ENCODE data around the gene CNPPD1. TPM values are rescaled to one million over a fixed set of nuclear protein-coding genes. Genes with fewer than 3 reads are reported as not detected.
A peak's percentile ranks its signal among the peaks of the same experiment; 100 is the strongest.

The CNPPD1 gene
- 68.2 TPM for total RNA-seq
- polyA plus RNA-seq: 100 to 1,000 TPM; 100 to 143 (median 113) TPM

DNA sequence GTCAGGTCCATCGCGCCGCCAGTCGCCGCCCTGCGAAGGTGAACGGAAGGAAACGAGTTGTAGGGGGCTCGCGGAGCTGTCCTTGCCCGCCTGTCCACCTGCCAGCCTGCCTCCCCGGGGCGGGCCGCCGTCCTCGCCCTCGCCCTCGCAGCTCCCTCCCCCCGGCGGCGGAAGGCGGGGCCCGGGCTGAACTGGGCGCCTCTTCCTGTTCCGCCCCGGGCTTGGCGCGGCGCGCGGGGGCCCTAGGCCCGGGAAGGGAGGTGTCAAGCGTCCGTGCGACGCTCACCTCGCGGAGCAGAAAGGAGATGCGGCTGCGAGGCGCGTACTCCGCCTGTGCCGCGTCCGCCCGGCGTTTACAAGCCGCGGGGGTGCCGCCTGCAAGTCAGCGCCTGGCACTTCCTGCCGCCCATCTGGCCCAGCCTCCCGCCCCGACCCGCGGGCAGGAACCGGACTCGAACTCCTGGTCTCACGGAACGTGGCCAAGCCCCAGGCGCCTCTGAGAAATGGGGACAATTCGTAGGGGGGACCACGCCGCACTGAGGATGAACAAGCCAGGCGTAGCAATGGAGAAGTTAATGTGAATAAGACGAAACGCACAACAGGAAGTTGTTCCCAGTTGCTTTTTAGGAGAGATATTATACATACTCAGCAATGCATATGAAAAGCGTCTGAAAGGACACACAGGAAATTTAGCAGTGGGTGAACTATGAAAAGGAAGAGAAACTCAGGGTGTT is at the start of gene CNPPD1:
CNPPD1 (minus strand) TSS at position 108 of the 734 bp plus-strand sequence; CDS start at position 11, 97 bp downstream.
- peak; percentile 79 to 82 for ATAC-seq (ENCODE audit: low read depth in 2 of 2)

DNA sequence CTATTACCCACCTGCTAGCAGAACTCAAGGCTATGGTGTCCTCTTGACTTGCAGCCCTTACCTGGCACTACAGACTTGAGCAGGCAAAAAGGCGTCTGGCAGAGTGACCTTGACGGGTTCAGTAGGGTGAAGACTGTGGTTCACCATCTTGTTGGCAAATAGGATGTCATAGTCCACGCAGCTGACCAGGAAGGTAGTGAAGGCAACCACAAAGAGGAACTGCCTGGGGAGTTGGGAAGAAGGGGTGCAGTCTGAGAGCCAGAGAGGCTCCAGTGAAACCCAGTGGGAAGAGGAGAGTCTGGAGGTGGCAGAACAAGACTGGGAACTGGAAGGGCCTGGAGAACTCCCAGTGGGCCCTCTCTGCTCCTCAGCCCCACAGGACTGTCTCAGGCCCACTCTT is 48.6 kb upstream of the CNPPD1 start:
- peaks cover 28% of the 10 kb centered on the region for H3K36me3 Mint-ChIP-seq
- peaks cover 24% of the 10 kb centered on the region for H3K4me1 ChIP-seq (ENCODE audit: control insufficient read depth, insufficient read depth, low read length, poor library complexity, severe bottlenecking)
- no peak for DNase-seq
- no peak for ATAC-seq (ENCODE audit: low read depth in 2 of 2)
- peaks cover 0 to 1% (median 0%) of the 10 kb centered on the region in 7 donors for H3K9me3 Mint-ChIP-seq
- peak overlapping the region in 2 of 4 donors; percentile 92 to 98 for H3K4me3 Mint-ChIP-seq
- H3K27me3 Mint-ChIP-seq: no peaks in the 10 kb centered on the region
- H3K27me3 ChIP-seq (ENCODE audit: control insufficient read depth, insufficient read depth, low read length): no peaks in the 10 kb centered on the region
- no peak overlapping the region for H3K27ac ChIP-seq (ENCODE audit: insufficient read depth, low read length, poor library complexity, severe bottlenecking)
- H3K9me3 ChIP-seq (ENCODE audit: control insufficient read depth in 2 of 2, low read length in 2 of 2): no peaks in the 10 kb centered on the region
- peaks cover 56% of the 10 kb centered on the region for H3K36me3 ChIP-seq (ENCODE audit: control insufficient read depth, insufficient read depth, low read length)
- no peak overlapping the region for H3K27ac Mint-ChIP-seq
- H3K4me3 ChIP-seq (ENCODE audit: low read depth, low read length): no peak overlapping the region
- H3K4me1 Mint-ChIP-seq: peaks cover 11 to 42% (median 27%) of the 10 kb centered on the region in 4 donors

More for the DNA sequence above, at the start of gene CNPPD1:
- Histone ChIP-seq H3K4me3 (ENCODE audit: low read depth, low read length) (peak within 1 kb of the TSS; percentile 86), H3K27ac (ENCODE audit: insufficient read depth, low read length, poor library complexity, severe bottlenecking) (peak within 1 kb of the TSS; percentile 98), H3K36me3 (ENCODE audit: control insufficient read depth, insufficient read depth, low read length) (peaks cover 54% of the 10 kb centered on the region), H3K27me3 (ENCODE audit: control insufficient read depth, insufficient read depth, low read length) (no peaks in the 10 kb centered on the region), H3K9me3 (ENCODE audit: control insufficient read depth in 2 of 2, low read length in 2 of 2) (no peaks in the 10 kb centered on the region), H3K4me1 (ENCODE audit: control insufficient read depth, insufficient read depth, low read length, poor library complexity, severe bottlenecking) (peaks cover 62% of the 10 kb centered on the region)
- Mint-ChIP-seq H3K4me1 (peaks cover 13 to 77% (median 55%) of the 10 kb centered on the region in 4 donors), H3K27ac (peak within 1 kb of the TSS; percentile 99), H3K36me3 (peaks cover 26% of the 10 kb centered on the region), H3K27me3 (peaks cover 11% of the 10 kb centered on the region), H3K9me3 (no peaks in the 10 kb centered on the region), H3K4me3 (peak within 1 kb of the TSS; percentile 89 to 99 (median 94))
- peak; percentile 84 to 97 (median 89) for DNase-seq

DNA sequence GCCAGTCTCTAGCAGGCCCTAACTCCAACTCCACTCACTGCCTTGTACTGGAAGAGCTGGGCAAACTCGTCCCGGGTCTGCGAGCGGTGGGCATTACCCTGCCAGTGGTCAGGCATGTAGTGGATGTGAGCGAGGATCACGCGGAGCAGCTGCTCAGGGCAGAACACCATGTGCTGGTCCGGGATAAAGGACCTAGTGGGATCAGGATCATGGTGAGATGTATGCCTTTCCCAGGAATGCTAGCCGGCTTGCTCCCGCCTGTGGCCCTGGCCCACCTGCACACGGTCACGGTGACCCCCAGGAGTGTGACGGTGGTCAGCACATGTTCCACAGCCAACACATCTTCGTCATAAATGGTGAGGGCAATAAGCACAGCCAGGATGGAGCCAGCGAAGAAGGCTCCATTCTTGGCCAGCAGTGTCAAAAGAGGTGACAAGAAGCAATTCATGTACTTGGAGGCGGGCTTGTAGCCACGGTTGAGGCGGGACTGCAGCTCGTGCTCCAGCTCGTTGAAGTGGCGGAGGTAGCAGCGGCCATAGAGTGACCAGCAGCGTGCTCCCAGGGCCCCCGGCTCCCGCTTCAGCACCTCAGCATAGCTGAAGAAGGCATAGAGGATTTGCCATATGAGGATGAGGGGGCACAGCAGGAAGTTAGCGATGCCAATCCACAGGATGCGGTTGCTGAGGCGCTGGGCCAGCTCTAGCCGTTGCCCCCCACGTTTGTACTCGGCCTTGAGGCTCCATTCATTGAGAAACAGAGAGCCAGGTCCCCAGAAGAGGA is 47.3 kb upstream of the CNPPD1 start:
- Histone ChIP-seq H3K9me3 (ENCODE audit: control insufficient read depth in 2 of 2, low read length in 2 of 2) (no peaks in the 10 kb centered on the region), H3K4me1 (ENCODE audit: control insufficient read depth, insufficient read depth, low read length, poor library complexity, severe bottlenecking) (peaks cover 26% of the 10 kb centered on the region), H3K4me3 (ENCODE audit: low read depth, low read length) (no peak overlapping the region), H3K36me3 (ENCODE audit: control insufficient read depth, insufficient read depth, low read length) (peaks cover 59% of the 10 kb centered on the region), H3K27me3 (ENCODE audit: control insufficient read depth, insufficient read depth, low read length) (no peaks in the 10 kb centered on the region), H3K27ac (ENCODE audit: insufficient read depth, low read length, poor library complexity, severe bottlenecking) (no peak overlapping the region)
- Mint-ChIP-seq H3K36me3 (peaks cover 28% of the 10 kb centered on the region), H3K4me1 (peaks cover 11 to 37% (median 19%) of the 10 kb centered on the region in 4 donors), H3K4me3 (peak overlapping the region in 2 of 4 donors; percentile 38 to 98), H3K9me3 (peaks cover 0 to 2% (median 0%) of the 10 kb centered on the region in 7 donors), H3K27me3 (no peaks in the 10 kb centered on the region), H3K27ac (peak overlapping the region in 1 of 3 donors; percentile 52)
- DNase-seq (no peak), ATAC-seq (ENCODE audit: low read depth in 2 of 2) (no peak)

DNA sequence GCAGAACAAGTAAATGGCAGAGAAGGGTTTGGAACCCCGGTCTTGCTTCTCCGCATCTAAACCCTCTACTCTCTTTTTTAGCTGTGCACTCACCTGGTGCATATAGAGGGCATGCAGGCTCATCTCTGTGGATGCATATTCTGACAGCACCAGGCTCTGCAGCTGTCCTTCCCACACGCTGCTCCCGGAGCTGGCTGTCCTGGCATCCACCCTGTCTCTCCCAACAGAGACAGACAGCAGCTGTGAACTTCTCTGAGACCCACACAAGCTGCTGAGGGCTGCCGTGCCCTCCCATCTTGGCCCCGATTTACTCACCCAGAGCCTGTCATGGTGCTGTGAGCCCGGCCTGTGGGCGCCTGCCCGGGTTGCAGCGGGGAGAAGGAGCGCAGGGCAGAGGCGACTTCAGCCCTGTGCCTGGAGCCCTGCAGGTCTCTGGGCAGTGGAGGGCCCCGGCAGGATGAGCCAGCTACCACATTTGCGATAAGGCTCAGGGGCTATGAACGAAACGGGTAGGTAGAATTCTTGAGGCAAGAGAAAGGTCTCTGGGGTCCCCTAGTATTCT is 45.3 kb upstream of the CNPPD1 start:
- peaks cover 0 to 2% (median 0%) of the 10 kb centered on the region in 7 donors for H3K9me3 Mint-ChIP-seq
- Histone ChIP-seq H3K4me1 (ENCODE audit: control insufficient read depth, insufficient read depth, low read length, poor library complexity, severe bottlenecking) (peaks cover 23% of the 10 kb centered on the region), H3K27me3 (ENCODE audit: control insufficient read depth, insufficient read depth, low read length) (no peaks in the 10 kb centered on the region)

DNA sequence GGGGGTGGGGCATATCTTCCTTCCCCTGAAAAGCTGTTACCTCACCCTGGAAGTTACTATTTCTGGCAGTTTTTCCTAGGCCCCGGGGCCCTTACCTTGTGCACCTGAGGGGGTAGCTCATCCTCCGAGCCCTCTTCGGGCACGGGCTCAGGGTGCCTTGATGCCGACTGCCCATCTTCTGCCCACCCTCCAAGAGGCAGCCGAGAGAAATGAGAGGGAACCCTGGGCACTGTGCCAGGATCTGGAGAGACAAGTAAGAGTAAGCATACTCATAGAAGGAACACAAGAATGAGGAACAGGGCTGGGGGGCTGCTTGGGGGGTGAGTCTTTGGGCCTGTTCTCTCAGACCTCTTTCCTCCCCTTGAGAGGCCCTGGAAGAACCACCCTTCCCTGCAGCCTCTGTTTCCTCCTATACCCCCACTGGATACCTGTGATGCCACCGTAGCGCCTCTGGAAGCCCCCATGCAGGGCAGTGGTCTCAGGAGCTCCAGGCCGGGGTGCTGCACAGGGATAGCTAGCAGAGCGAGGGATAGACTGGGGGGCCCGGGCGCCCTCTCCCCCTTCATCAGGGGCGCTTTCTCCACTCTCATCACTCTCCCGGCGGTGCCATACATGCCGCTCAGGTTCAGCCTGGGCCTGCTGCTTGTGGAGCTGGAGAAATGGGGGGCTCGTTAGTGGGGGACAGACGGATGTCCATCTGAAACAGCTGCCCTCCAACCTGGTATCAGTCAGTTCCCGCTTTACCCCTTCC is 44.1 kb upstream of the CNPPD1 start:
- ATAC-seq (ENCODE audit: low read depth in 2 of 2): no peak
- H3K4me1 ChIP-seq (ENCODE audit: control insufficient read depth, insufficient read depth, low read length, poor library complexity, severe bottlenecking): peaks cover 23% of the 10 kb centered on the region
- Mint-ChIP-seq H3K36me3 (peaks cover 26% of the 10 kb centered on the region), H3K4me1 (peaks cover 9 to 31% (median 16%) of the 10 kb centered on the region in 4 donors), H3K27me3 (no peaks in the 10 kb centered on the region), H3K4me3 (peak overlapping the region in 1 of 4 donors; percentile 87), H3K27ac (no peak overlapping the region), H3K9me3 (peaks cover 0 to 2% (median 0%) of the 10 kb centered on the region in 7 donors)
- no peak overlapping the region for H3K27ac ChIP-seq (ENCODE audit: insufficient read depth, low read length, poor library complexity, severe bottlenecking)
- DNase-seq: no peak
- H3K36me3 ChIP-seq (ENCODE audit: control insufficient read depth, insufficient read depth, low read length): peaks cover 51% of the 10 kb centered on the region
- no peaks in the 10 kb centered on the region for H3K9me3 ChIP-seq (ENCODE audit: control insufficient read depth in 2 of 2, low read length in 2 of 2)
- no peak overlapping the region for H3K4me3 ChIP-seq (ENCODE audit: low read depth, low read length)
- no peaks in the 10 kb centered on the region for H3K27me3 ChIP-seq (ENCODE audit: control insufficient read depth, insufficient read depth, low read length)

More for the DNA sequence above, 45.3 kb upstream of the CNPPD1 start:
- no peaks in the 10 kb centered on the region for H3K9me3 ChIP-seq (ENCODE audit: control insufficient read depth in 2 of 2, low read length in 2 of 2)
- no peak for ATAC-seq (ENCODE audit: low read depth in 2 of 2)
- peaks cover 59% of the 10 kb centered on the region for H3K36me3 ChIP-seq (ENCODE audit: control insufficient read depth, insufficient read depth, low read length)
- no peak for DNase-seq
- Mint-ChIP-seq H3K4me3 (peak overlapping the region in 2 of 4 donors; percentile 32 to 83), H3K27ac (peak overlapping the region in 1 of 3 donors; percentile 66), H3K4me1 (peaks cover 11 to 31% (median 19%) of the 10 kb centered on the region in 4 donors), H3K36me3 (peaks cover 28% of the 10 kb centered on the region), H3K27me3 (no peaks in the 10 kb centered on the region)
- H3K27ac ChIP-seq (ENCODE audit: insufficient read depth, low read length, poor library complexity, severe bottlenecking): no peak overlapping the region
- H3K4me3 ChIP-seq (ENCODE audit: low read depth, low read length): no peak overlapping the region

DNA sequence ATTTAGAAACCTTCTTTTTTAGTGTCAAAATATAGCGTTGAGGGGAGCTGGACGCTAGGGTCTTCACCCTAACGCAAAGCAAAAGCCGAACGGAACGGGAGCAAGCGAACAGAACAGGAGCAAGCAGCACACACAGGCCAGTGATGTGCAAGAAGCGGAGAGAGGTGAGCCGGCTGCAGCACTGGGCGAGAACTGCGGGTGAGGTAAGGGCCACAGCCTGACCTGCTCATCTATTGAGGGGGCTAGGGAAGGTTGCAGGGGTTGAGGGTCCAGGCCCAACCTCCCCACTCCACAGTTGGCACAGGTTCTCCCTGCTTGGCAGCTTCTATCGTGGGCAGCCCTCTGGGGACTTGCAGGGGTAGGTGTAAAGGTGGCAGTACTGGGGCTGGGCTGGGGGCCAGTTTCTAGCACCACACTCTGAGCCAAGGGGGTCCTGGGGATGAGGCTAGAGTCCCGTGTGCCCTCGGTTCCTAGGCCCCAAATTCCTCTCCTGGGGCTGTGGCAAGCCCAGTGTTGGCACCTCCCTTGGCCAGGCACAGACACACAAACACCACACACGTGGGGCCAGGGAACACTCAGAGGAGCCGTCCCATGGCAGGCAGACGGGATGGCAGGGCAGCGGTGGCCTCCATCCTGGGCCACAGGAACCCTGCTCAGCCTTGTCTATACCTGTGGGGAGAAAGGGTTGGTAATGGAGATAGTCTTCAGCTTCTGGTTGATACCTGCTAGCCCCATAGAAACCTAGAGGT is 43.2 kb upstream of the CNPPD1 start:
- Histone ChIP-seq H3K4me1 (ENCODE audit: control insufficient read depth, insufficient read depth, low read length, poor library complexity, severe bottlenecking) (peaks cover 23% of the 10 kb centered on the region), H3K4me3 (ENCODE audit: low read depth, low read length) (no peak overlapping the region), H3K27me3 (ENCODE audit: control insufficient read depth, insufficient read depth, low read length) (no peaks in the 10 kb centered on the region), H3K27ac (ENCODE audit: insufficient read depth, low read length, poor library complexity, severe bottlenecking) (no peak overlapping the region), H3K9me3 (ENCODE audit: control insufficient read depth in 2 of 2, low read length in 2 of 2) (no peaks in the 10 kb centered on the region), H3K36me3 (ENCODE audit: control insufficient read depth, insufficient read depth, low read length) (peaks cover 42% of the 10 kb centered on the region)
- no peaks in the 10 kb centered on the region for H3K27me3 Mint-ChIP-seq
- peaks cover 9 to 26% (median 15%) of the 10 kb centered on the region in 4 donors for H3K4me1 Mint-ChIP-seq
- no peak for DNase-seq
- peak overlapping the region in 1 of 3 donors; percentile 67 for H3K27ac Mint-ChIP-seq
- no peak for ATAC-seq (ENCODE audit: low read depth in 2 of 2)
- H3K36me3 Mint-ChIP-seq: peaks cover 21% of the 10 kb centered on the region
- peaks cover 0 to 2% (median 0%) of the 10 kb centered on the region in 7 donors for H3K9me3 Mint-ChIP-seq
- peak overlapping the region; percentile 85 to 89 (median 86) for H3K4me3 Mint-ChIP-seq
